ENCODE results near the gene TTN. TPM values are rescaled to one million over a fixed set of nuclear protein-coding genes. Genes with fewer than 3 reads are reported as not detected.

Gene TTN
- total and polyA plus RNA-seq, 2 of the 8 experiments (the other 6 are each of a cell fraction or from before 2014, with no cell fraction given): 0.30 to 9.7 TPM

DNA sequence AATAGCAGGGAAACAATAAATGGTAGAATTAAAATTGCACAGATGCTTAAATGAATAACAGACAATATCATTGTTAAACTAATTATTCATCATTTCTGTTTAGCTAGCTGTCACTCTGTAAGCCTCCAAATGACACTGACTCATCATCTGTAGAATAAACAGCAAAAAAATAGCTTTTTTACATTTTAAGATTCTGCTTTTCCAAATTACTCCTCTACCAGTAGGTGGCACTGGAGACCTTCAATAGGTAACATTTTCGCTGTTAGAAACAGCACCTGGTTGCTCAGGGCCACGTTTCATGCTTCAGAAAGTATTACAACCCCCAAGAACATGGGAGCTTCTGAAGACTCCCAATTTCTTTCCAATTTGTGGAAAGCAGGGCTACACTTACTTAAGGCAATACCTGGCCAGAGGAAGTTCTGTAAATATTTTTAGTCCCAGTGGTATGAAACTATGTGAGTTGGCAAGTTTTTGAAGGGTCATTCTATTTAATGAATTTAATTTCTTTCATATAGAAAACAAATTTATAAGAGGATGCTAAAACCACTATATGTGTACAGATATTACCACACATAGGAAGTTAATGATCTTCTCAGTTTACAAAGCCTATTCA, 45.4 kb downstream of the TTN start:
- Histone ChIP-seq H3K79me2 (ENCODE audit: control insufficient read depth in 1 of 2, insufficient read depth in 2 of 2, low read length in 2 of 2) (no peaks in the 10 kb centered on the region), H2AK5ac (ENCODE audit: low read depth, low read length) (no peak overlapping the region), H4K20me1 (replicated peaks in 1 of 2; ENCODE audit: control insufficient read depth in 1 of 2, insufficient read depth in 2 of 2, low read length in 2 of 2) (peaks cover 0 to 3% of the 10 kb centered on the region in 2 experiments), H3K9ac (replicated peaks in 1 of 4; ENCODE audit: extremely low read depth in 1 of 4, low read depth in 3 of 4, low read length in 3 of 4) (no peak overlapping the region), H3K14ac (ENCODE audit: insufficient read length) (no peak overlapping the region), H2BK15ac (ENCODE audit: low read length) (no peak overlapping the region), H3K23me2 (ENCODE audit: low read depth, low read length) (no peaks in the 10 kb centered on the region), H2BK12ac (ENCODE audit: low read depth, low read length) (no peak overlapping the region), H2BK20ac (ENCODE audit: low read length) (no peak overlapping the region), H3K4ac (replicated peaks; ENCODE audit: insufficient read length, low read depth, low read length) (no peak overlapping the region), H4K5ac (ENCODE audit: insufficient read length, low read depth, low read length) (no peak overlapping the region), H3K27me3 (replicated peaks in 1 of 4; ENCODE audit: control insufficient read depth in 3 of 4, extremely low read depth in 1 of 4, insufficient read depth in 3 of 4, low read length in 3 of 4) (no peaks in the 10 kb centered on the region), H3K4me1 (replicated peaks in 1 of 4; ENCODE audit: control insufficient read depth in 3 of 4, insufficient read depth in 4 of 4, low read length in 3 of 4) (no peaks in the 10 kb centered on the region), H4K8ac (ENCODE audit: extremely low read depth, insufficient read depth, low read length) (no peak overlapping the region), H3K9me3 (ENCODE audit: insufficient read depth in 2 of 2, low read depth in 1 of 2, low read length in 1 of 2) (no peaks in the 10 kb centered on the region), H3K36me3 (ENCODE audit: control insufficient read depth in 2 of 4, insufficient read depth in 4 of 4, low read length in 3 of 4) (no peaks in the 10 kb centered on the region; a peak in 1 of 8 replicates), H3K56ac (replicated peaks; ENCODE audit: insufficient read length, low read depth, low read length) (no peak overlapping the region), H3K18ac (ENCODE audit: extremely low read depth, low read length) (no peak overlapping the region), H3K79me1 (ENCODE audit: low read depth, low read length) (no peaks in the 10 kb centered on the region), H4K91ac (replicated peaks; ENCODE audit: insufficient read length, low read length) (no peak overlapping the region), H2BK5ac (ENCODE audit: low read depth, low read length) (no peak overlapping the region), H3K23ac (ENCODE audit: insufficient read length) (no peak overlapping the region), H3K4me2 (ENCODE audit: insufficient read depth in 1 of 2, low read depth in 2 of 2, low read length in 2 of 2) (no peak overlapping the region), H3K4me3 (ENCODE audit: extremely low read depth in 1 of 4, insufficient read depth in 2 of 4, low read depth in 3 of 4, low read length in 4 of 4) (no peak overlapping the region), H2AFZ (ENCODE audit: low read length) (no peak overlapping the region), H2BK120ac (replicated peaks; ENCODE audit: low read depth, low read length) (no peak overlapping the region), H3K27ac (ENCODE audit: low read depth, low read length) (no peak overlapping the region)
- ChIA-PET CTCF (ENCODE audit: partially characterized antibody) (interaction anchor here (0.6 to 1.4 kb wide), 23 partner anchors 9 to 858 kb away, joined by 3 to 15 read pairs (median 3); no protein-coding TSS in a partner anchor), POLR2A (ENCODE audit: partially characterized antibody) (interaction anchor here (1.0 kb wide), 1 partner anchor 116 kb away, joined by 3 read pairs; no protein-coding TSS in a partner anchor)
- TF ChIP-seq RAD21 (IDR thresholded peaks at IDR 0.05 in 1 of 2, conservative IDR thresholded peaks at IDR 0.05 in 1 of 2; ENCODE audit: low read depth in 2 of 2, low read length in 2 of 2) (peak; percentile 88 to 89), ASH2L (IDR thresholded peaks at IDR 0.05; ENCODE audit: low read length) (no peak), CHD2 (IDR thresholded peaks at IDR 0.05; ENCODE audit: low read length) (no peak), SUZ12 (IDR thresholded peaks at IDR 0.05; ENCODE audit: low read length) (no peak), TAF1 (IDR thresholded peaks at IDR 0.05; ENCODE audit: low read depth, low read length) (no peak), SAP30 (IDR thresholded peaks at IDR 0.05; ENCODE audit: insufficient read depth, insufficient replicate concordance, low read length) (no peak)
- TF ChIP-seq, protein P1, sequence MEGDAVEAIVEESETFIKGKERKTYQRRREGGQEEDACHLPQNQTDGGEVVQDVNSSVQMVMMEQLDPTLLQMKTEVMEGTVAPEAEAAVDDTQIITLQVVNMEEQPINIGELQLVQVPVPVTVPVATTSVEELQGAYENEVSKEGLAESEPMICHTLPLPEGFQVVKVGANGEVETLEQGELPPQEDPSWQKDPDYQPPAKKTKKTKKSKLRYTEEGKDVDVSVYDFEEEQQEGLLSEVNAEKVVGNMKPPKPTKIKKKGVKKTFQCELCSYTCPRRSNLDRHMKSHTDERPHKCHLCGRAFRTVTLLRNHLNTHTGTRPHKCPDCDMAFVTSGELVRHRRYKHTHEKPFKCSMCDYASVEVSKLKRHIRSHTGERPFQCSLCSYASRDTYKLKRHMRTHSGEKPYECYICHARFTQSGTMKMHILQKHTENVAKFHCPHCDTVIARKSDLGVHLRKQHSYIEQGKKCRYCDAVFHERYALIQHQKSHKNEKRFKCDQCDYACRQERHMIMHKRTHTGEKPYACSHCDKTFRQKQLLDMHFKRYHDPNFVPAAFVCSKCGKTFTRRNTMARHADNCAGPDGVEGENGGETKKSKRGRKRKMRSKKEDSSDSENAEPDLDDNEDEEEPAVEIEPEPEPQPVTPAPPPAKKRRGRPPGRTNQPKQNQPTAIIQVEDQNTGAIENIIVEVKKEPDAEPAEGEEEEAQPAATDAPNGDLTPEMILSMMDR (IDR thresholded peaks at IDR 0.05; ENCODE audit: control extremely low read depth in 1 of 3, insufficient read depth in 1 of 3, low read depth in 1 of 3, low read length in 3 of 3): peak in 2 of 3 experiments; percentile 68 to 70; a peak in 3 of 4 replicates
- DNase-seq (ENCODE audit: low read depth in 1 of 2, low spot score in 2 of 2) (peak in 1 of 2 experiments; percentile 3), FAIRE-seq (peak; percentile 32)
- WGBS, 2 experiments (ENCODE audit: extremely low coverage in 1 of 2, insufficient coverage in 1 of 2, insufficient read length in 1 of 2, insufficient replicate concordance in 2 of 2, low coverage in 1 of 2, low lambda C conversion rate in 2 of 2, missing lambda C conversion rate in 1 of 2): 18% methylated on average over 2 of the region's 2 CpGs; no CpG with 5 or more reads in 1 of the 2 experiments

Measured in H1 (cell line).